Head of caudate nucleus (tissue), 42 donors: ENCODE measurements around the gene SAMD13.

Experiments used
- DNase-seq, 42 donors: peaks; one replicate each; pipeline versions ENCODE4 v3.0.0 to v3.0.0-alpha.2; 2020 to 2021; ENCODE audit warnings: mixed read lengths in 7 of 42
- intact Hi-C: fragments of 100-400 bp; cut with DNase I; formaldehyde crosslinking; loops from one replicate; pipeline ENCODE4 v1.15.0; 2022

SAMD13 gene

DNA sequence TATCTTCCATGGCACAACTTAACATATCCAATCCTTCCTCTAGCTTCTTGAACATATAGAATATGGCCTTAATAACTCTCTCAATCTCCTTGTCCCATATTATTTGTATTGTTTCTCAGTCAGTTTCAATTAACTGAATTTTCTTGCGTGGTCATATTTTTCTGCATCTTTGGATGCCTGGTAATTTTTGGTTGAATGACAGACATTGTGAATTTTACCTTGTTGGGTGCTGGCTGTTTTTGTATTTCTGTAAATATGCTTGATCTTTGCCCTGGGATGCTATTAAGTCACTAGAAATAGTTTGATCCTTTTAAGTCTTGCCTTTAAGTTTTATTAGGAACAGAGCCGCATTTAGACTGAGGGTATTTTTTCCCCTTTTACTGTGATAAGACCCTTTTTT, 5.9 kb downstream of the SAMD13 start:
- no peak for DNase-seq
- intact Hi-C loops: loop anchor here (10.0 kb wide), 1 partner anchor 47 kb away; no protein-coding TSS in a partner anchor

DNA sequence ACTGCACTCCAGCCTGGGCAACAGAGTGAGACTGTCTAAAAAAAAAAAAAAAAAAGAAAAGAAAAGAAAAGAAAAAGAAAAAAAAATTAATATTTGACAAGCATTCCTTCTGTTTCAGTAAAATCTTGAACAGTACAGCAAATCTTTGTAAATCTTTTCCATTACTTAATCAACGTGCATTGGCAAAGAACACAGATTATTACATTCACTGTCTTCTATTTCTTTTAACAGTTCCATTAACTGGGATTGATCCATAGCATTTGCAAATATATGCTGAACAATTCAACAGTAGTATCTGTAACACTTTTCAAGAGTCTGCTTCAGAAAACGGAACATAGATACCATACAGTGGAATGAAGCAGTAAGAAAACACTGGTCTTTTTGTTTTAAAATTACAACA, 9.8 kb downstream of the SAMD13 start:
- intact Hi-C loops: no loop called here

DNA sequence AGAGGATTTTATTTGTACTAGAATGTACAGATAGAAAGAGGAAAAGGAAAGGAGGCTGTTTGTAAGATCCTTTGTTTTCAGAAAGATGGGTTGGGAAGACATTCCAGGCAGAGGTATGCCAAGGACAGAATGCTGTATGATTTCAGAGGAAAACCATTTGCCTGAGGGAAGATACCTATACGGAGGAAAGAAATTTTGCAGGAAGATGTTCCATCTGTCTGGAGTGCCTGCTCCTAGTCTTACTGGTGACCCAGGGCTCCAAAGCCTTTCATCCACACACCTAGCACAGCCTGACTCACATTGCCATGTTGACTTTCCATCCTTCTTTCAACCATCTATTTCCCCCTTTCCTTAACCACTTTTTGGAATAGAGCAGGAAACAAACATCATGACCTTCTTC, 18.2 kb downstream of the SAMD13 start:
- no peak for DNase-seq
- intact Hi-C loops: no loop called here

More for the DNA sequence above, 9.8 kb downstream of the SAMD13 start:
- no peak for DNase-seq

DNA sequence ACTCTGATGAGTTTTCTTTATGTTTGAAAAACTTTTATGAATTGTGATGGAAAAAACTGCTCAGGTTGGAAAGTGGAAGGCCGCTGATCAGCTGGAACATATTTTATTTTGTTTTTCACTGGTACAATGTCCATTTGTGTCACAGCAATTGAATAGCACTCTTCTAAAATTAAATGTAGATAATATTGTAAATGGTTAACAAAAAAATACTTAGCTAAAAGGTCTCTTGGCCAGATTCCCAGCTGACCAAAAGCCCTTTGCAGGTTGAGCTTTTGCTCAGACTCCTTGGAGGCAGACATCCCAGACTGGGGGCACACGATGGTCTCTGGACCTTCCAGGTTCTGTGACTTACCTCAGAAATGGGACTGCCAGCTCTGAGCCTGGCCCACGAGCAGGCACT, 26.3 kb downstream of the SAMD13 start:
- no peak for DNase-seq
- intact Hi-C loops: no loop called here

DNA sequence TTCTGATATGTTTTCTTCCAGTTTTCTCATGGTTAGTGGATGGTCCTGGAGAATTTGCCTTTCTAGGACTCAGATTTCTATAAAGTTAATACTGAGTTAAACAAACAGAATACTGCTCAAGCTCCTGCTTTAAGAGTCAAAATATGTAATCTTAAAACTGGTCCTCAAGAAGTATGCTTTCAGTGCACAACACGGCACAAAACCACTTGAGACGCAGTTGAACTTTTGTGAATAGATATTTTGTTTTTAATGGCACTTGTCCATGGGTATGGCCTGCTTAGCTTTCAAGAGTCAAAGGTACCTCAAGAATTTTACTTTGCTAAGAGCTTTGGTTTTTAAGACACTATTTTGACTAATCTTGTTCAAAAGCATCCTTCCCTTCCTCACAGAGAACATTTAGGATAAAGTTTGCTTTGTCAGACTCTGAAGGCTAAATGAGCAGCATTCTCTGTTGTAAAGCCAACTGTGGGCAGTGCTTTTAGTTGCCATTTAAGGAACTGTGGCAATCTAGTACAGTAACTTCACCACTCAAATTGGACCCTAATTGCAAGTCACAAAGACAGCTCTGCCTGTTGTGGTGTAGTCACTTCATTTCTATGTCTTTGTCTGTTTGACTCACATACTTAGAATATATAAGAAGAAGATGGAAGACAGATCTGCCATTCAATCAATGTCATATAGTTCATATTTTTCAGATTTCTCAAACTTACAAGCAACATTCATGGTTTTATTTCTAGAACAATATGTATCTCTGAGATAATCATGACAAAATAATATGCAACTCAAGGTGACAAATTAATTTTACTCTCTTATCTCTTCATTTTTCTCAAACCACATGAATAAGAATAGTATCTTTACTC, 28.8 kb downstream of the SAMD13 start:
- intact Hi-C loops: no loop called here
- no peak for DNase-seq

DNA sequence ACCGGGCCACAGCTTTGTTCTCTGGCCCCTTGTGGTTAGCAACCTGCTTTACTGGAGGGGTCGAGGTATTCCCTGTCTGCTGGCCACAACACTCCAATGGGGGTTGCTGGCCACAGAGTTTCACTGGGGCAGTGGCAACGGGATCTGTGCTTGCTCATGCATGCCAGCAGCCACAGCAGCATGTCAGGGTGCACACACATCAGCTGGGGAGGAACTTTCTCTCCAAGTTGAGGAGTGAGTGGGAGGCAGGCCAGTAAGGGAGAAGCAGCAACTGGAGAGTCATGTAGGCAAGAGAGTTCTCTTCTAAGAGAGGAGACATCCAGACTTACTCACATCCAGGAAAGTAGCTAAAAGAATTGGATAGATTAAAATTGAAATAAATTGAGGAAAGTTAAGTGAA, 38.0 kb downstream of the SAMD13 start:
- no peak for DNase-seq
- intact Hi-C loops: no loop called here

DNA sequence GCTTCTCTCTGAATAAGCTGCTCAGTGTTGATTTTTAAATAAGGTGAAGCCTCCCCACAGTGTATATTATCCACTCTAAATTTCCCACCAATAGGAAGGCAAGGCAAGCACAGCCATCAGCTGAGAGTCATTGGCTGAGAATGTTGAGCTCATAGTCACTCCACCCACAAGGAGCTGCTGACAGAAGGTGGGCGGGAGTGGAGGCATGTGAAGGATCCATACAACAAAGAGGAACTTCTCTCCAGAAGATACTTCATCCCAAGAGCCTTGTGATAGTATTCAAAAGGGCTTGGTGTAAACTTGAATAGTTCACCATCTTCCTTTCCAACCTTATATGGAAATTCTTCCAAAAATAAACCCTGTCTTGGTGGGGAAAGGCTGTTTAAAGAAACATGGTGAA, 42.8 kb downstream of the SAMD13 start:
- intact Hi-C loops: no loop called here

DNA sequence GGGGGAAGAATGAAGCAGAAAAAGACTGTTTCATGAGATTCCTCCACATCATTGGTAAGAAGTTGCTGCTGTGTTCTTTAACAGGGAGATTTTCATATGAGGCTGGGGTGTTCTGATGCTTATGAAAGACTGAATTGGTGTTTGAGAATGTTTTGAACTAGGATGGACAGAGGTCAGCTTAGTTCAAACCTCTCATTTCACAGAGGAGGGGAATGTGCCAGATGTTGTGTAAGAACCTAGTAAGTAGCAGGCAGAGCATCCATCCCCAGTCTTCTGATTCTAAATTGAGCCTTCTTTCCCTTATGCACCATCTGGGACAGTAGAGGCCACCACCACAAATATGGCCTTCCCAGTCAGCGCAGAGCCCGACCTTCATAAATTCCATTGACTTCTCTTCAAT, 43.7 kb downstream of the SAMD13 start:
- intact Hi-C loops: no loop called here
- DNase-seq: no peak

More for the DNA sequence above, 42.8 kb downstream of the SAMD13 start:
- peak in 15 of 42 donors; percentile 16 to 63 (median 33) for DNase-seq

DNA sequence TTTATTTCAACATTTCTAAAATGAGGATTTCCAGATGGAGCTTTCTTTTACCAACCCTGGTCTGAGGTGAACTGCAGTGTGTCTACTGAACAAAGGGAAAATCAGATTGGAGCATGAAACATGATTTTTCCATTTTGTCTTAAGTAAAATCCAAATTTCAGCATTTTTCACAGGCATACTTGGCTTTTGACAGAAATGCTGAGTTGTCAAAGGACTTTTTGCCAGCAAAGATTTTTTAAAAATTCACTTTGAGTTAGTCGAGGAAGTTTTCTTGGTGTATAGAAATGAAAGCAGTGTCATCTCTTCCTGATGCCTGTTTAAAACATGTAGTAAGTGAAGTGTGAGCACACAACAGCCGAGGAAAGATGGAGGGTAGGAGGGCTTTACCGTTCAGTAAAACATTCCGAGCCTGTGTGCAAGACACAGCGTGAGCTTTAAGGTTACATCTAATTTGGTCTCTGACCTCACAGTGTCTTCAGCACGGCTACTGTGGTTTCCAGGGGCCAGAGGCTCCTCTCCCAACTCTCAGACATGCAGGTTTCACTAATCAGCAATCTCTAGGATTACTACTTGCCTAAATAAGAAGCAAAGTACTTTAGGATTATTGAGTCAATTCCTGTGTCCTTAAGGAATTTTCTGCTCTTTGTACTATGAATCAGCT, 45.9 kb downstream of the SAMD13 start:
- peak in 1 of 42 donors; percentile 0 for DNase-seq
- intact Hi-C loops: no loop called here

DNA sequence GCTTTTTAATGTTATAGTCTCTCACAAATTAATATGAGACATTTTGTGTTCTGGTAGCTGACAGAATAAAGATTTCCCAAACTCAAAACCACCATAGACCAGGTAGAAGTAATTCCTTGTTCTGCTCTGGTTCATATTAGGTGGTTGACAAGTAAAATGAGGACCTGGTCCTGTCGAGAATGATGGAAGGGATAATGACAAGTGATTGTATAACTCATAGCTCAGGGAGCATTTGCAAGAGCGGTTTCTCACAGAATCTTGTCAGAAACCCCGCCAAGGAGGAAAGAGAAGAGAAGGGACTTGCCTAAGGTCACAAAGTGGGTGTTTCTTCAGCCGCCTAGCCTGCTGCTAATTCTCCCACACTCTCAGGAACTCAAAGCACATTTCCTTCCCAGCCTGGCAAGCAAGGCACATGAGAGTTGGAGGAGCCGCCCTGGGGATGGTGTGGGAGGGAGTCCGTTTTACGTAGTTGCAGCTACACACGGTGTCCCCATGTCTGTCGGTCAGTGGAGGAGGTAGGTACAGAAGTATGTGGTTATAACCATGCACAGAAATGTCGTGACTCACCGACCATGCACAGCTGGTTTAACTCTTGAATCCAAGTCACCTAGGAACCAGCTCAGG, 46.5 kb downstream of the SAMD13 start:
- DNase-seq: peak in 3 of 42 donors; percentile 9 to 20 (median 12)
- intact Hi-C loops: no loop called here

DNA sequence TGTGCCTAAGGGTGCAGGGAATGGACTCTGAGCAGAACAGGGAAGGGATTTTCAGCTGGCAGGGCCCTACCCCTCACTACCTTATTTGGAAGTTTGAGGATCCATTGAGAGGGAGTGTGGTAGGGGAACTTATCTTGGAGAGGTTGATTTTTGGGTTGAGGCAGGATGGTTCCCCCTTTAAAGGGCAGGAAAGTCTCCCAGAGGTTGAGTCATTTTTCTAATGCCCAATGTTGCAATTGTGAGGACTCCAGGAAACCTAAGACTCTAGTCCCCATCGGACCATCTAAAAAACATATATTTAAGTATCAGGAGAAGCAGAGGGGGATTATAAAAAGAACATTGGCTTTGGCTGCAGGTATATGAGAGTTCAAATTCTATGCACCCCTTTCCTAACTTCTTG, 47.3 kb downstream of the SAMD13 start:
- intact Hi-C loops: no loop called here
- DNase-seq: no peak

DNA sequence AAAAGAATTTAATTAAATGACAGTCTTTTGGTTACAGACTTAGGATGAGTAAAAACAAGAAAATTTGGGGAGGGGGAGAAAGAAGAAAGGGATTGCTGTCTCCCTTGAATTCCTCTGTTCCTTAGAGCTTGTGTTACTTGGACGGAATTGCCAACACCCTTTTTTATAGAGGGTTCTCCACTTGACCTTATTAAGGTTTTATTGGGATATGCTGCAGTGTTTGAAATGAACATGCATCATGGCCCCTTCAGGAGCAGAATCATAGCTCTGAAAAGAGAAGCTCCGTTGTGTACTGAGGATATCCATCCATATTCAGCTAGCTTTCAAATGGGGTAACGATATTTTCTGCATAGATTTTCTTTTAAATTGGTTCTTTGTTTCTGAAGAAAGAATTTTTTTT, 48.6 kb downstream of the SAMD13 start:
- DNase-seq: no peak
- intact Hi-C loops: loop anchor here (10.0 kb wide), 1 partner anchor 45 kb away; the partner anchor contains the start of gene SAMD13

DNA sequence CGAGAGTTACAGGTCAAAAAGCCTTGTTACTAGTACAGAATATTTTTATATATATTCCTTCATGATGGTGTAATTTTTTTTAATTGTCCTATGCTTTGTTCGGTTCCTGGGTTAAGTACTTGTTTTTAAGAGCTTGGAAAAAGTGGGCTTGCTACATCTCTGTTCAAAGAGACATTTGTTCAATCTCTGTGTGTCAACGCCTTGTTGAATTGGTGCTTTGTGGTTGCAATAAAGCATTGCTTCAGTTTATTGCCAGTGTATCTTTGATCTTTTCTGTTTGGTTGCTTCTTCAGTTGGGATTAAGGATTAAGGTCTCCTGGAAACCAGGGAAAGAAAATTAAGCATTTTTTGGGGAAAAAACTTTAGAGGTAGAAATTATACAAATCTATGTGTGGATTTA, 49.0 kb downstream of the SAMD13 start:
- peak in 2 of 42 donors; percentile 35 to 49 for DNase-seq
- intact Hi-C loops: loop anchor here (10.0 kb wide), 1 partner anchor 46 kb away; the partner anchor contains the start of gene SAMD13

DNA sequence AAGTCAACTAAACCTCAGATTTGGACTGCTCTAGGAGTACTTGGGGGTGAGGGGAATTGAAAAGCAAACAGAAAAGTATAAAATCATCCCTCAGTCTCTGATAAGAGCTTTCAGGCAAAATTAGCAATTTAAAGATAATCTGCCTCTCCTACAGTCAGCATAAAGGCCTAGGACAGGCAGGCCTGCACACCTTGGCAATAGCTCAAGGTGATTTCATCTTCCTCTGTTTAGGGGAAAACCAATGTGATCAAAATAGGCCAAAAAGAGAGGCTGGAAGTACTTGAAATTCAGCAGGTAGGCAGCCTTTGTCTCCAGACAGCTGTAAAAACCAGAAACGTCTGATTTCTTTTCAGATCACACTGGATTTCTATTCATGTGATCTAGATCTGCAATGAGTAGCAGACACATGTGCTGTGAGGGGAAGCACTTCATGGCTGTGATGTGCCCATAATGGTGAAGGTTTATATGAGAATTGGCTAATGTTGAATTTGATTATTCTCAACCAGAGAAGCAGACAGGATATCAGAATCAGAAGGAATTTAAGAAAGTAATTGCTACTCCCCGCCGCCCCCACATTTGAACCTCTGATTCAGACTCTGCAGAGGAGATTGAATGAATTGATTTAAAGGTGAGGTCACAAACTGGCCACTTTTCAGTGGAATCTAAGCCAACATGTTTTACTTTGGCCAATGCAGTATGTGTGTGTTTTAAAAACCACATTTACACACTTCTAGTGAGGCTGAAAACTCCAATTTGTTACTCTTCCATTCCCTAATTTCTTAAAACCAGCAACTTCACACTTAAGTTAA, 51.0 kb downstream of the SAMD13 start:
- intact Hi-C loops: loop anchor here (10.0 kb wide), 1 partner anchor 48 kb away; the partner anchor contains the start of gene SAMD13
- DNase-seq: peak in 10 of 42 donors; percentile 13 to 65 (median 36)

DNA sequence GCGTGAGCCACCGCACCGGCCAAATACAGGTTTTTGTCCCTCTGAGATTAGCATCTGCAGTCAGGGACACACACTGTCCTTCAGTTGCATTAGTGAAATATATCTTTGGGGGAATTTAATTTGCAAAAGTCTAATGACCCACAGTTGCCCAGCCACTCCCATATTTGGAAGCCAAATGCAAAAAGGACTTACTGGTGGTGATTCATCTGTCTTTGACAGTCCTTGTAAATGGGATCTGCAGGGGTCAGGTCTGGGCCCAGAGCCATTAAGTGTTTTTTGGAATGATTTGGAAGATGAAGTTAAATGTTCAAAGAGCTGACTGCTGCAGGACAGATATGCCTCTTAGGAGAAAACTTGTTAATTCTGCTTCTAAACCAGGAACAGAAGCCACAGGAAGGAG, 52.2 kb downstream of the SAMD13 start:
- DNase-seq: no peak
- intact Hi-C loops: loop anchor here (10.0 kb wide), 1 partner anchor 49 kb away; the partner anchor contains the start of gene SAMD13

DNA sequence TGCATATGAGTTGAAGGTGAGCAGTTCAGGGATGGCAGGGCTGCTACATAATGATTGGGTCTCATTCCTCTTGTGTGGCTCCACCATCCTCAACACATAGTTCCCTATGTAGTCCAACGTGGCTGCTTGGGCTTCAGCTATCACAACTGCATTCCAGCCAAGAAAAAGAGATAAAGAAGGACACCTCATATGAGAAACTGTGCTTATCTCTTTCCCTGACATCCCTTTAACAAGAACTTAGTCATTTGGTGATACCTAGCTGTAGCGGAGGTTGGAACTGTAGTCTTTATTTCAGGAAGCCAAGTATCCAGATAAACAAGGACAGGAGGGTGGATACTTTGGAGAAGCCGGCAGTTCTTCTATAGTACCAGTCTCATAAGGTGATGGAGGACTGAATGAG, 54.0 kb downstream of the SAMD13 start:
- DNase-seq: no peak
- intact Hi-C loops: loop anchor here (10.0 kb wide), 1 partner anchor 51 kb away; the partner anchor contains the start of gene SAMD13

DNA sequence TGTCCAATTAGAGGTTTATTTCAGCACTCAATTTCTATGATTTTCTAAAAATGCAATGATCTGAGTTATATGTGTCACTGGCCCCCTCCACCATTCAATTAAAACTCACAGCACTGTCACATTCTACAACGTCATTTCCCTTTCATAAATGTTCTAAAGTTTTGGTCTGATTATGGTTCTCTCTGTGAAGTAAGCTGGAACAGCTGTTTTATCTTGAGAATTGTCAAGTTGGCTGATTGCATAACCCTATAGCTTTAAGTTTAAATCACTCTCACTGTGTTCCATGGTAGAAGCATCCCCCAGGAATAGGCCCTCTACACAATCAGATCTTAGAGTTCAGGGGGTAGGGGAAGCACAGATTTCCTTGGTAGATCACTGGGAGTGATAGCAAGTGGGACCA, 55.4 kb downstream of the SAMD13 start:
- intact Hi-C loops: loop anchor here (10.0 kb wide), 1 partner anchor 52 kb away; the partner anchor contains the start of gene SAMD13
- DNase-seq: no peak

DNA sequence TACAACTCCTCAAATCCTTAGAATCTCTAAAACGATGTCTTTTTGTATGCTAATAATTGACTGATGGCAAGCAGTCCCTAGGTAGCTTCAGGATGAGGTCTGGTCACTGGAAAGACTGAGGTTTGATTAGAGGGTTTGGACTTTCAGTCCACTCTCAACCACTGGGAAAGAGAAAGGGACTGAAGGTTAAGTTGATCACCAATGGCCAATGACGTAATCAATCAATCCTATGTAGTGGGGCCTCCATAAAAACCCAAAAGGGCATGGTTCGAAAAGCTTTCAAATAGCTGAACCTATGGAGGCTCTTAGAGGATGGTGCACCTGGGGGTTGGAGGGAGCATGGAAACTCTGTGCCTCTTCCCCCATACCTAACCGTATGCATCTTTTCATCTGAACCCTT, 57.2 kb downstream of the SAMD13 start:
- intact Hi-C loops: loop anchor here (10.0 kb wide), 1 partner anchor 54 kb away; the partner anchor contains the start of gene SAMD13
- DNase-seq: no peak

DNA sequence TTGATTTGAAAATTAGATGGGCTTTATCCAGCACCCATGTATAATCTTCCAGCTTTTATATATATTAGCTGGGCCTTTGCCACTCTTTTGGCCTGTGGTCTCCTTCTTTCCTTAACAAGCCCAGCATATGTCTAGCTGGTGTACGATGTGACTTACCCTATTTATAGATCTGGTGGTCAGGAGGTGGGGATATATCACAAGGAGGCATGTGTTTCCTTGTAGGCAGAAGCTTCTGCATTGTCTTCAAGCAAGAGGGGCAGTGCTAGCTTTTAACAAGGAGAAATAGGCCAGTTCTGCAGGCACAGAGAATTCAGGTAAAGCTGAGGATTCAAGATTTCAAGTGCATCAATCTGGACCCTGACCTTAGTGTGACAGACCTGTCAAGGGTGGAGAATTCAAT, 58.8 kb downstream of the SAMD13 start:
- intact Hi-C loops: no loop called here
- DNase-seq: no peak
